GM21528 (cell line): Measurements from ENCODE around the gene TPD52L2.

ENCODE experiments used
- ATAC-seq: cut with Tn5 transposase; IDR thresholded peaks from one replicate; pipeline ENCODE4 v1.9.1; 2021; ENCODE audit warnings: mild to moderate bottlenecking, moderate library complexity; ENCODE audit not compliant: unreplicated experiment, low FRiP score

TPD52L2 gene

DNA sequence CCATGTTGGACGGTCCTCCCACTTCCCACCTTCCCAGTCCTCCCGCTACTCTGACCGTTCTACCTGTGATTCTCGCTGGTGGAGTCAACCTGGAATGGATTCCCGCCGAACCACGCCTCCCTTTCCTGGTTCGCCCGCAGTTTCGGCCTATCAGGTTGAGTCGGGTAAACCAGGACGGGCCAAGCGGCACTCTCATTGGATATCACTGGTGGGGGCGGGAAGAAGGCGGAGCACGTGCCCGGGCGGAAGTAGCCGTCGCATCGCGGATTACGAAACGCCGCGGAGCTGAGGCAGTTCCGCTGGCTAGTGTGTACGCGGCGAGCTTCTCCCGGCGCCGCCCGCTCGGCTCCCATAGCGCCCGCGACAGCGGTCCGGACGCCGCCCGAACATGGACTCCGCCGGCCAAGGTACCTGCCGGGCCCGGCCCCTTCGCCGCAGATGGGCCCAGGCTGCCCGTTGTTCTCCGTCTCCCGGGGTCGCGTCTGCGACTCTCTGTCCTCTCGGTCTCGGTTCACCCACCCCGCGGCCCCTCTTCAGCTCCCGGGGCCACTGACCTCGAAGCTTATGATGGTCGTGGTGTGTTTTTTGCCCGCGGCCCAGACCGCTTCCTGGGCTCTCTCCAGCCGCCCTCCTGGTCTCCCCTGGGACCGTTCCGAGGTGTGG is at the start of gene TPD52L2:
Gene TPD52L2 (plus strand): TSS at position 293 of the 663 bp plus-strand sequence. CDS start 96 bp downstream, at position 389.
- peak; percentile 59 for ATAC-seq

DNA sequence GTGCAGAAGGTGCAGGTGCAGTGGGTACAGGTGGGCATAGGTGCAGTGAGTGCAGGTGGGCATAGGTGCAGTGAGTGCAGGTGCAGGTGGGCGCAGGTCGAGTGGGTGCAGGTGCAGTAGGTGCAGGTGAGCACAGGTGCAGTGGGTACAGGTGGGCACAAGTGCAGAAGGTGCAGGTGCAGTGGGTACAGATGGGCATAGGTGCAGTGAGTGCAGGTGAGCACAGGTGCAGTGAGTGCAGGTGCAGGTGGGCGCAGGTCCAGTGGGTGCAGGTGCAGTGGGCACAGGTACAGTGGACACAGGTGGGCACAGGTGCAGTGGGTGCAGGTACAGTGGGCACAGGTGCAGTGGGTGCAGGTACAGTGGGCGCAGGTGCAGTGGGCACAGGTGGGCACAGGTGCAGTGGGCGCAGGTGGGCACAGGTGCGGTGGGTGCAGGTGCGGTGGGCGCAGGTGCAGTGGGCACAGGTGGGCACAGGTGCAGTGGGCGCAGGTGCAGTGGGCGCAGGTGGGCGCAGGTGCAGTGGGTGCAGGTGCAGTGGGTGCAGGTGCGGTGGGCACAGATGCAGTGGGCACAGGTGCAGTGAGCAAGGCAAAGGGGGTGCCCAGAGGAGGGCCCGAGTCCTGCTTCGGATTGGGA is 49.3 kb upstream of the TPD52L2 start:
- ATAC-seq, result no peak

GRCh38 chr20:63819224-63819921 is 45.7 kb upstream of the TPD52L2 start:
- no peak for ATAC-seq

DNA sequence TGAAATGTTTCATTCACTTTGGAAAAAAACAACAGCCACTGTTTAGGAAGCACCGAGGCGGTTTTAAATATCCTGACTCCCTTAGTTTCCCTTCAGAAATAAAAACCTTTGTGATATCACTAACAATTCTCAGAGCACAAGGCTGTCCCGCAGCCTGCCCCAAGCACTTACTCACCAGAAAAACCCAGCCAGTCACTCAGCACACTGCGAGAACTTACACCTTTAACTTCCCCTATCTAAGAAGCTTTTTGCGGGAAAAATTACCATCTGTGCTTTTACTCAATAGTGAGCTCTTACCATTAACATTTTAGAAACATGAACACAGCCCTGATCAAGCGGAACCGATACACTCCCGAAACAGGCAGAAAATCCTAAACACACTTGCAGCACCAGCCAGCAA is 43.3 kb upstream of the TPD52L2 start:
- ATAC-seq, result no peak

DNA sequence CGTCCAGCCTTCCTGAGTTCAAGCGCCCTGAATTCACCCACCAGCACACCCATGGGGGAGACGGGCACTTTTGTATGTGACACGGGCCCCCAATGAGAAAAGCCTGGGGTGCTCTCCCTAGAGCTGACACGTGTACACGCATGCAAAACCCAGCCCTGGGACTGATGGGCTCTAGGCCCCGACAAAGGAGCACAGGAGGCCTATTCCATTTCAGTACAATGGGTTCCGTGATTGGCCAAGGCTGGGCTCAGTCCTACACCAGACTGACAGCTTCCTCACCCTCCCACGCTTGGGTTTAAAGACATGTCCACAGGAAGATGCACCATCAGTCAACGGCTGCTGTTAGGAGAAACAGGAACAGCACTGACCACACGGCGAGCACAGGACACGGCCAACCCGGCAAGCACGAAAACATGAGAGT is 42.8 kb upstream of the TPD52L2 start:
- no peak for ATAC-seq

- ATAC-seq, result no peak
Measured at GRCh38 chr20:63823691-63824311, 41.3 kb upstream of the TPD52L2 start.

DNA sequence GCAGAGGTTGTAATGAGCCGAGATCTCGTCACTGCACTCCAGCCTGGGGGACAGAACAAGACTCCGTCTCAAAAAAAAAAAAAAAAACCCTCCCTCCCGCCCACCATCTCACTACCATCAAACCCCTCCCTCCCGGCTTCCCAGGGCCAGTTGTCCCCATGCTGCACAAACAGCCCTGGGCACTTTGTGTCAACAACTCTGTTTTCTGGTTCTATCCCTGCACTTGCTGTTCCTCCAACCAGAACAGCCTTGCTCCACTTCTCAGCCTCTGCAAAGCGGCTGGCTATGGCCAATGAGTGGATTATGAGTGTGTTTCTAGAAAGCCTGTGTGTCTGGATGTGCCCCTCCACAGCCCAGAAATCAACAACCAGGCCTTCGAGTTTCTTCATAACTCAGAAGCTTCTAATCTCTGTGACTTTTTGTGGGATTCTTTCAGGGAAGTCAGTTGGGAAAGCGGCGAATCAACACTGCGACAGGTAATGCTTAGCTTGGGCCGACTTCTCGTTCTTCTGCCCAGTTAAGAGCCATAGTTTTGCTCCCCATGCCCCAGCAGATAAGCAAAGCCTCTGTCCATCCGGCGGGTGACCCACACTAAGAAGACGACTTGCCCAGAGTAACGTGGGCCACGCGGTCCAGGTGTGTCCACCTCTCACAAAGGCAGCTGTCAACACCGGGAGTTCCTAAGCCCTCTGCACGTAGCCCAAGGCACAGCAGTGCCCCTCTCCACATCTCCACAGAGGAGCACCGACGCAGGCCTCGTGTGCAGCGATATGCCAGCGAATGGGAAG is 39.5 kb upstream of the TPD52L2 start:
- no peak for ATAC-seq

DNA sequence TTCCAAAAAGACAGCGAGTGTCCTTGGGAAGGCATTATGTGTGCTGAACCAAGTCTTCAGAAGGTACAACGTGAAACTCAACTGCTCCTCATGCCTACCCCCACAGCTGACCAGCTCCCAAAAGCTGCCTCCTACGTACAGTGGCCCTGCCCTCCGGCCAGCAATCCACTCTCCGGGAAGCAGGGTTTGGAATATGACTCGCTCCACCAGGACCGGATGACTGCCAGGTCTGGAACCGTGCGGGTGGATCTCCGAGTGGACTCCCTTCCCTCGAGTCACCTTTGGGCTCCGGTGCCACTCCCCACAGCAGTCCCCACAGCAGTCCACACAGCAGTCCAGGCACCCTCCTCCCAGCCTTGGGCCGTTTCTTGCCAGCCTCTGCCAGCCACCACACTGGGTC is 38.3 kb upstream of the TPD52L2 start:
- no peak for ATAC-seq

DNA sequence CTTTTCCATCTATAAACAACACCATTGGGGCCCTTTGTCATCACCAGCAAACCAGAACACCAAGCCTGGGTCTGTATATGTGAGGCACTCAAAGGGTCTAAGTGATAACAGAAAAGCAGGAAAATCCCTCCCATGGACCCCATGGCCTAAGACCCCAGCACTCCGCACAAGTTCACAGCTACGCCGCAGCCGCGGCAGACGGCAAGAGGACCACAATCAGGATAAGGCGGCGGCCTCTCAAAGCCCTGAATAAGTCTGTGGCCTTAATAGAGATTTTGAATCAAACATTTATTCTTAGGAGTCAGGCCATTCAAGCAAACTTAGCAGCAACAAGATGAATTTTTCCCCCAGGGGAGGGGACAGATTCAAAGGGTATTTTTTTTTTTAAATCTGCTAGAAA is 36.9 kb upstream of the TPD52L2 start:
- no peak for ATAC-seq

DNA sequence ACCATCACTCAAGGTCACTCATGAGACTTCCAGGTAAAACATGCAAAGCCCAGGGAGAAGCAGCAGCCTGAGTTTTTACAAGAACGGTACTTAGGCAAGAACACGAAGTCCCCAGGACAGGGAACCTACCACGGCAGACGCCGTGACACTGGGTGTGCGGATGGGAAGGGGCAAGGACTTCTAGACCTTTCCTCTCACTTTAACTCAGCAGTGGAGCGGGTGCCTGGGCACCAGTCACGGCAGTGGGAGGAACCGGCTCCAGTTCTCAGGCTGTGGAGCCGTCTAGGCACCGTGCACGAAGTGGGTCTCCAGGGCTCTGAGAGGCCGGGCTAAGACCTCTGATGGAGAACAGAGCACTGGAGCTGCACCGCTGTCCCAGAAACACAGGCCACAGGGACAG is 36.5 kb upstream of the TPD52L2 start:
- no peak for ATAC-seq

DNA sequence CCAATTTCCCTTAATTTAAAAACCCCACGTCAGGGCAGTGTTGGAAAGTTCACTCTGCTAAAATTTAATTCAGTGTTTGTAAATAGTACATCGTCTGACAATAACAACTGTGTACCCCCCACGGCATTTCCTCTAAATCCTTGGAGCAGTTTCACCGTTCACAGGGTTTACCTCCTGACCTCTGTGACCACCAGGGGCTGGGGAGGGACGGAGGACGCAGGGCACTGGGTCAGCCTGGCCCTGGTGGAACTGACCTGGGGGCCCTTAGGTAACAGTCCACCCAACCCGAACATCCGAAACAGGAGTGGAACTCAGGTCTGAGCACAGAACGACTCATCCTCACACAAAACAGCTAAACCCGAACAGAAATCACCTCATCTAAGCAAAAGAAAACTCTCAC is 36.1 kb upstream of the TPD52L2 start:
- no peak for ATAC-seq

GRCh38 chr20:63829603-63829944 is 35.5 kb upstream of the TPD52L2 start:
- no peak for ATAC-seq

GRCh38 chr20:63829945-63830835 is 34.9 kb upstream of the TPD52L2 start:
- ATAC-seq, result no peak

DNA sequence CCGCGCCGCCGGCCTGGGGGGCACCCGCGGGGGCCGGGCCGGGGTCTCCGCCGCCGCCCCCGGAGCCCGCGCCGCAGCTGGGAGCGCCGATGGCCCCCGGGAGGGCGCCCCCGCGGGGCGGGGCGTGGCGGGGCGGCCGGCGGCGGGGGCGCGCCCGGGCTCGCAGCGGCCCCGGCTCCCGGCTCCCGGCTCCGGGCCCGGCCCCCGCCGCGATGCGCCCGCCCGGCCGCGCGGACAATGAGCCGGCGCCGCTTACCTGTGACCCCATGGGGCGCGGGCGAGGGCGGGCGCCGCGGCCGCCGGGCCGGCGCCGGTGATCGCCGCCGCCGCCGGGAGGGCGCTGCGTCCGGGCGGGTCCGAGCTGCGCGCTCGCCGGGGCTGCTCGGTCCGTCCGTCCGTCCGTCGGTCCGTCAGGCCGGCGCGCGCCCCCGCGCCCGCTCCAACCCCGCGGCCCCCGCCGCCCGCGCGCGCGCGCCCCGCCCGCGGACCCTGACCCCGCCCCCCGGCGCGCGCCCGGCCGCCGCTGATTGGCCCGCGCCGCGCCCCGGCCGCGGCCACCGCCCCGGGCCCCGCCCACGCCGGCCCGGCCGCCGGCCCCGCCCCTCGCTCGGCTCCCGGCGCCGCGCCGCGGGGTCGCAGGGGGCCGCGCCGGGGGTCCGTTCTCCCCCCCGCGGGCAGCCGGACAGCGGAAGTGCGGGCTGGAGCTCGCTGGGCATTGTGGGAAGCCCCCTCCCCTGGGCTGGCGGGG is 34.1 kb upstream of the TPD52L2 start, which contains the start of gene ZBTB46:
Gene ZBTB46 (minus strand): TSS at position 424 of the 748 bp plus-strand sequence. CDS start 40,507 bp downstream, outside the sequence.
- ATAC-seq, result no peak

GRCh38 chr20:63831646-63831992 is 33.5 kb upstream of the TPD52L2 start:
- no peak for ATAC-seq

DNA sequence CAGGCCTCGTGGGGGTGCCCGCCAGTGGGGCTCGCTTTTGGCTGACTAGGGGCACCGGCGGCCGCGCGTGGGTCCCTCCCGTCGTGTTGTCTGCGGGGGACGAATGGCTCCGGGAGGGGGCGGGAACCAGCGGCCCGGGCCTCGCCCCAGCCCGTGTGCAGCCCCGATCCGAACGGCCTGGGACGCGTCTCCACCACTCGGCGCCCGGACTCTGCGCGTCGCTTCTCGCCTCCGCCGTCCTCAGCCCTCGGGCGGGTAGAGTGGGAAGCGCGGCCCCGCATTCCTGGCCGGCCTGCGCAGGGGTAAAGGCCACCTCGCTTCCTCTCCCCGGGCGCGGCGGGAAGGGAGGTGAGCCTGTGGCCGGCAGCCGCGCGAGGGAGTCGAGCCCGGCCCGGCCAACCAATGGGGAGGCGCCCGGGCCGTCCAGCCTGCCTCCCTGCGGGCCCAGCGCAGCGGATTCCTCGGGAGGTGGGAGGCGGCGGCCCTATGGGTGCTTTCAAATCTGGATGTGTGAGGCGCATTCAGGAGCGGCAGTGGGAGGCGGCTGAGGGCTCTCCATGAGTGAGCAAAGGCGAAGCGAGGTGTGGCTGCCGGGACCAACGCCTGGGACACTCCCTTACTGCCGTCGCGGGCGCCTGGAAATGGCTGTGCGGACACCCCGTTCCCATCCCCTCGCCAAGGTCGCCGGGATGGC is 32.9 kb upstream of the TPD52L2 start:
- ATAC-seq, result no peak

DNA sequence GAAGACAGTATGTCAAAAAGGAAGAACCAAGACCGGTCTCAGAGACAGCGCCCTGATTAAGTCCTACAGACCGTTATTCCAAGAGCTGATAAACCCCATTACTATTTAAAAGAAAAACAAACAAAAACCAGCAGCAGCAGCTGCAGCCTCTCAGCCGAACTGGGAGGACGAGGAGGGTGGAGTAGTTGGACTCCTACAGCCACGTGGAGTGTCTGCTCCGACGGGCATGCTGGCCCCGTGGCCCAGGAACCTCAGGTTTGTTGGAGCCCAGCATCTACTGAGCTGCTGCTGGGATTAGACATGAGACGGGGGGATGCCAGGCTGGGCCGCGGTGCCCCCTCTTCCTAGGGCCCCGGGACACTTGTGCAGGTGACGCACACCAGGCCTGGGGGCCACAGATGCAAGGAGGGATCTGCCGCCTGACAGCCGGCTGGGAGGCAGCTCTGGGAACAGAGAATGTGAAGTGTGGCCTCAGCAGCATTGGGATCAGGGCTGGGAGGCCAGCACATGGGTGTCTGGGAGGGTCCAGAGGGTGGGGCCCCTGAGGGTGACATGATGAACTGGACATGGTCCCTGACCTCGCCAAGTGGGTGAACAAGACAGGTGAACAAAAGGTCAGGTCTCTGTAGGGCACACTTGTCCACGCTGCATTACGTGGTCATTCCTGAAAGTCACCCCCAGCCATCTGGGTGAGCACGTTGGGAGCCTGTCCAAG is 31.1 kb upstream of the TPD52L2 start:
- ATAC-seq, result no peak

DNA sequence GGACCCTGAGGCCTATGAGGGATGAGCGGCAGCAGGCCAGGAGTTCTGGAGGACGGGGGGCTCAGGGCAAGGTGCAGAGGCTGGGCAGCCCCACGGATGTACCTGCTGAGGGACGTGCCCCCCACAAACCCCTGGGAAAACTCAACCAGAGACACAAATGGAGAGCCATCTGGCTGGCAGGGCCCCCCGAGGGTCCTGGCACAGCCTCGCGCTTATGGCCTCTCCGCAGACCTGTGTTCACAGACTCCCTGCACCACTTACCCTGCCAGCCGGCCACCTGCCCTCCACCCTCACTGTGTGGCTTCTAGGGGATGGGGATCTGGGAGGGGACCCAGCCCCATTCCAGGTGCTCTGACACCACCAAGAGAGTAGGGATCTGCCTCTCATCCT is 30.6 kb upstream of the TPD52L2 start:
- ATAC-seq, result no peak
